22Rv1 (cell line): ENCODE data around the gene KCNMB4.

ENCODE experiments used
- CTCF ChIP-seq: fragments of 450-650 bp; IDR thresholded peaks from 2 replicates; pipeline ENCODE4 v1.5.1; 2017; ENCODE audit warnings: mild to moderate bottlenecking
- ZFX ChIP-seq: fragments of 450-650 bp; IDR thresholded peaks from 2 replicates; pipeline ENCODE4 v1.6.1; 2017; ENCODE audit warnings: antibody characterized with exemption, borderline replicate concordance

GRCh38 chr12:70353780-70354660 is 12.1 kb upstream of the KCNMB4 start:
- TF ChIP-seq CTCF (no peak), ZFX (no peak)
